GM13976 (cell line): ENCODE measurements around the gene BLTP1.
"Not testable (repeated sequence)": the region's sequence is repeated elsewhere in the genome, so short reads cannot be mapped to it uniquely, and the experiment has no call there.

Experiments used
- DNase-seq: peaks from one replicate; pipeline ENCODE4 v3.0.0; 2012; ENCODE audit warnings: low spot score
- in situ Hi-C: fragments of 300-500 bp; cut with MboI; formaldehyde crosslinking; loops from one replicate; pipeline ENCODE4 v1.12.0; 2022; ENCODE audit warnings: low sequenced_read_pairs, mixed read lengths, inconsistent platforms; ENCODE audit not compliant: unreplicated experiment
- TF ChIP-seq, protein P1 (sequence below): IDR thresholded peaks from 2 replicates; pipeline ENCODE4 v1.5.1; 2012; ENCODE audit warnings: borderline replicate concordance, mild to moderate bottlenecking; ENCODE audit not compliant: insufficient read depth; ENCODE audit errors: extremely low read depth, missing control alignments, control extremely low read depth

Gene BLTP1, protein sequence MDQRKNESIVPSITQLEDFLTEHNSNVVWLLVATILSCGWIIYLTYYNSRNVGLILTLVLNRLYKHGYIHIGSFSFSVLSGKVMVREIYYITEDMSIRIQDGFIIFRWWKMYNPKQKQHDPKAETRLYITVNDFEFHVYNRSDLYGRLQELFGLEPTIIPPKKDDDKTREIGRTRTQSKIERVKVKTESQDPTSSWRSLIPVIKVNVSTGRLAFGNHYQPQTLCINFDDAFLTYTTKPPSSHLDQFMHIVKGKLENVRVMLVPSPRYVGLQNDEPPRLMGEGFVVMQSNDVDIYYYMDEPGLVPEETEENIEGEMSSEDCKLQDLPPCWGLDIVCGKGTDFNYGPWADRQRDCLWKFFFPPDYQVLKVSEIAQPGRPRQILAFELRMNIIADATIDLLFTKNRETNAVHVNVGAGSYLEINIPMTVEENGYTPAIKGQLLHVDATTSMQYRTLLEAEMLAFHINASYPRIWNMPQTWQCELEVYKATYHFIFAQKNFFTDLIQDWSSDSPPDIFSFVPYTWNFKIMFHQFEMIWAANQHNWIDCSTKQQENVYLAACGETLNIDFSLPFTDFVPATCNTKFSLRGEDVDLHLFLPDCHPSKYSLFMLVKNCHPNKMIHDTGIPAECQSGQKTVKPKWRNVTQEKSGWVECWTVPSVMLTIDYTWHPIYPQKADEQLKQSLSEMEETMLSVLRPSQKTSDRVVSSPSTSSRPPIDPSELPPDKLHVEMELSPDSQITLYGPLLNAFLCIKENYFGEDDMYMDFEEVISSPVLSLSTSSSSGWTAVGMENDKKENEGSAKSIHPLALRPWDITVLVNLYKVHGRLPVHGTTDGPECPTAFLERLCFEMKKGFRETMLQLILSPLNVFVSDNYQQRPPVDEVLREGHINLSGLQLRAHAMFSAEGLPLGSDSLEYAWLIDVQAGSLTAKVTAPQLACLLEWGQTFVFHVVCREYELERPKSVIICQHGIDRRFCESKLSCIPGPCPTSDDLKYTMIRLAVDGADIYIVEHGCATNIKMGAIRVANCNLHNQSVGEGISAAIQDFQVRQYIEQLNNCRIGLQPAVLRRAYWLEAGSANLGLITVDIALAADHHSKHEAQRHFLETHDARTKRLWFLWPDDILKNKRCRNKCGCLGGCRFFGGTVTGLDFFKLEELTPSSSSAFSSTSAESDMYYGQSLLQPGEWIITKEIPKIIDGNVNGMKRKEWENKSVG (N-terminal part only)

DNA sequence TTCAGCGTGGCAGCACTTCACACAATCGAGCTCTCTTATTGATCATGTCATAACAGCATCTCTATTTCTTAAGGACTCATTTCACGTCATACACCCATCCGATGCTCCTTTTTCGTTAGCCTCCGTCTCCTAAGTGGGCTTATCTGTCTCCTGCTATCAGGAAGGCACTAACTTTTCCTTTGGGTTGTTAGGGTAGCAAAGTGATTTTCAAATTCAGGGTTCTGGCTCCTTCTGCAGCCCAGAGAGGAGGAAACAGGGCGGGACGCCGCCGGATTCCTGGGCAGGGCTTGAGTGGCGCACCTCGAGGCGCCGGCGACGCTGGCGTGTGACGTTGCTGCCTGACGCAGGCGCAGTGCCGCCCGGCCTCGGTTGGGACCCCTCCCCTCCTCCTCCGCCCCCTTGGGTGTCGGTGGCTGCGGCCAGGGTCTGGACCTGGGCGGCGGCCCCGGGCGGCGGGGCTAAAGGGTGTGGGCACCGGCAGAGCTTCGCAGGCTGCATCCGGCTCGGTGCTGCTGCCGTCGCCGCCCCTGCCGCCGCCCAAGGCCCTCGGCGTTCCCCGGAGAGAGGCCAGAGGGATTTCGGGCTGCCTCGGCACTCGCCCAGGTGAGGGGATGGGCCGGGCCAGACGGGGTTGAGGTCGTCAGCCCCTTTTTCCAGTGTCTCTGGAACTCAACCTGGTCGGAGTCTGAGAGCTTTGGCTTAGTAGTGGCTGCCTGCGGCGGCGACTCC is at the start of gene BLTP1:
BLTP1 (plus strand) TSS at position 350 of the 729 bp plus-strand sequence. CDS start 18,317 bp downstream, outside the sequence.
- DNase-seq: peak; percentile 94
- in situ Hi-C loops: no loop called here
- TF ChIP-seq, protein P1, sequence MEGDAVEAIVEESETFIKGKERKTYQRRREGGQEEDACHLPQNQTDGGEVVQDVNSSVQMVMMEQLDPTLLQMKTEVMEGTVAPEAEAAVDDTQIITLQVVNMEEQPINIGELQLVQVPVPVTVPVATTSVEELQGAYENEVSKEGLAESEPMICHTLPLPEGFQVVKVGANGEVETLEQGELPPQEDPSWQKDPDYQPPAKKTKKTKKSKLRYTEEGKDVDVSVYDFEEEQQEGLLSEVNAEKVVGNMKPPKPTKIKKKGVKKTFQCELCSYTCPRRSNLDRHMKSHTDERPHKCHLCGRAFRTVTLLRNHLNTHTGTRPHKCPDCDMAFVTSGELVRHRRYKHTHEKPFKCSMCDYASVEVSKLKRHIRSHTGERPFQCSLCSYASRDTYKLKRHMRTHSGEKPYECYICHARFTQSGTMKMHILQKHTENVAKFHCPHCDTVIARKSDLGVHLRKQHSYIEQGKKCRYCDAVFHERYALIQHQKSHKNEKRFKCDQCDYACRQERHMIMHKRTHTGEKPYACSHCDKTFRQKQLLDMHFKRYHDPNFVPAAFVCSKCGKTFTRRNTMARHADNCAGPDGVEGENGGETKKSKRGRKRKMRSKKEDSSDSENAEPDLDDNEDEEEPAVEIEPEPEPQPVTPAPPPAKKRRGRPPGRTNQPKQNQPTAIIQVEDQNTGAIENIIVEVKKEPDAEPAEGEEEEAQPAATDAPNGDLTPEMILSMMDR: no peak

DNA sequence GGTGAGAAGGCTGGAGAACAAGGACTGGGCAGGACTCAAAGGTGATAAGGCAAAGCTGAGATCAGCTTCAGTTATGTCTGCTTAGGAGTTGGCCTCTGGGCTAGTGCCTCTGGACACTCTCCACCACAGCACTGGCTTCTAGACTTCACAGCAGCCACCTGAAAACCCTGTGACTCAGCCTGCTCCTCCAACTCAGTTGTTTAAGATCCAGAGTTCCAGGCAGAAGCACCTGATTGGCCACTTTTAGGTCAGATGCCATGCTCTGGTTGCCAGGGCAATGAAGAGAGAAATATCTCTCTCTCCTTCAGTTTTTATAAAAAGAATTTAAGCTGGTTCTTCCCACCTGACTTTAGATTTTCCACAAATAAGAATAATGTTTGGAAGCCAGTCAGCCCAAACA is 47.9 kb upstream of the BLTP1 start:
- in situ Hi-C loops: no loop called here
- no peak for DNase-seq
- TF ChIP-seq, protein P1: no peak

DNA sequence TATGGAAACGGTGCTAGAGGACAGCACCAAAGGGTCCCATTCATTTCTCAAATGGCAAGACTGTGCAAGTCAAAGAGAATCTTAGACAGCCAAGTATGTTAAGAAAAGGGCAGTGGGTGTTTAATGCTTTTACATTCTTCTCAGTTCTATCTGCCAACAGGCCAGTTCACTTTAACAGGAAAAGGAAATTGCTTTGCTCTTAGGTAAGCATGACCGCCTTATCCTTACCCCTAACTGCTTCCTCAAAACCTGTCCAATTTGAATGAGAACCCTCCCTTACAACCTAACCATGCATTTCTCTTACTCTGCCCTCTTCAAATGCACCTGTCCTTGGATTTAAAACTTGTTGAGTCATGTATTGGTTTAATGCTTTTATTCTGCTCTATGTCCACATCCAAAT is 44.5 kb upstream of the BLTP1 start:
- in situ Hi-C loops: no loop called here
- TF ChIP-seq, protein P1: no peak
- DNase-seq: no peak

DNA sequence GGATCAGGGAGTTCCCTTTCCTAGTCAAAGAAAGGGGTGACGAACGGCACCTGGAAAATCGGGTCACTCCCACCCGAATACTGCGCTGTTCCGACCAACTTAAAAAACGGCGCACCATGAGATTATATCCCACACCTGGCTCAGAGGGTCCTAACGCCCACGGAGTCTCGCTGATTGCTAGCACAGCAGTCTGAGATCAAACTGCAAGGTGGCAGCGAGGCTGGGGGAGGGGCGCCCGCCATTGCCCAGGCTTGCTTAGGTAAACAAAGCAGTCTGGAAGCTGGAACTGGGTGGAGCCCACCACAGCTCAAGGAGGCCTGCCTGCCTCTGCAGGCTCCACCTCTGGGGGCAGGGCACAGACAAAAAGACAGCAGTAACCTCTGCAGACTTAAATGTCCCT is 41.8 kb upstream of the BLTP1 start:
- in situ Hi-C loops: not testable (repeated sequence)

DNA sequence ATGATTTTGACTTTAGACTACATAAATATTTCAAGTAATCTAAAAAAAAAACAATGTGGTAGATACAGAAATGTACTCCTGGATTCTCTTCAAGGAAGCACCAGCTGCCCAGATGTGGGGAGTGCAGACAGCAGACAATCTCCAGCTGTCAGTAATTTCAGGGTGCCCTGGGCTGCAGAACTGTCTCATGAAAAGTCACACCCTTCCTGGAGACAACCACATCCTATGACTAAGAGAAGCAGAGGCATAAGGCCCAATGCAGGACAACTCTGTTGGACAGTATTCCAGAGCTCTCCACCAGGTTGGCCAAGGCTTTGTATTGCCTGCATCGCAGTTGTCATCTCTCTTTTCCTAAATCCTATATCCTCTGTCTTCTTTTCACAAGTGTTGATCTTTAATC is 34.4 kb upstream of the BLTP1 start:
- in situ Hi-C loops: no loop called here
- TF ChIP-seq, protein P1: no peak
- no peak for DNase-seq

More for the DNA sequence above, 41.8 kb upstream of the BLTP1 start:
- DNase-seq: not testable (repeated sequence)

DNA sequence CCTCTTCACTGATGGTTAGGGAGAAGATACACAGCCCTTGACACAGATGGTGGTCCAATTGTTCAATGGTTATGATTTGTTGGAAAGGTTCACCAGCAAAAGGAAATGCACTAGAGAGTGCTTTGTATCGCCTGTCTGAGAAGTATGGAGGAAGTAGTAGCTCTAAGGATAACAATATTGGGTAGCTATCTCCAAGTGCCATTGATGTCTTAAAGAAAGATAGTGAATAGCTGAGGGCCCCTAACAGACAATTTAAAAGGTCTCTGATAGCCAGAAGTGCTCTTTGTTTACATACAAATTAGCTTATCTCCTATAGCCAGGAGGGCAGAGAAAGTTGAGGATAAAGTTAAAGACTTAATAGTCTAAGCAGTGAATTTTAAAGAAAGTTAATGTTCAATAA is 33.9 kb upstream of the BLTP1 start:
- DNase-seq: no peak
- TF ChIP-seq, protein P1: no peak
- in situ Hi-C loops: no loop called here
